HG03135 (cell line): ENCODE results near the gene PRICKLE2.

Source experiments
- ATAC-seq: cut with Tn5 transposase; IDR thresholded peaks from one replicate; pipeline ENCODE4 v1.9.1; 2021; ENCODE audit warnings: mild to moderate bottlenecking, moderate library complexity; ENCODE audit not compliant: unreplicated experiment

The PRICKLE2 gene

DNA sequence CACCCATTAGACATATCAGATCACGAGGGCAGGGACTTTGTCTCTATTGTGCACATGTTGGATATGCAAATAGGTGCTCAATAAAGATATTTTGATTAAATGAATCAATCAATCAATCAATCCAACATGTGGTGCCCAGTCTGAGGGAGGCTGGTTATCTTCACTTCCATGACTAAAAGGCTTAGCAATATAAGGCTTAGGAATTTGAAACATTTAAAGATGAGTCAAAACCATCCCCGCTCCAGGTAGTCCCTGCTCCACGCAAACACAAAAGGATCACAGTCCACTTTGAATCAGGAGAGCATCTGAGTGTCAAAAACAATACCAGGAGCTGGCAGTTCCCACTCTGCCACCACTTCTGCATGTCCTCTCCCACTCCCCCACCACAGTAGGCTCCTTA is 25.8 kb upstream of the PRICKLE2 start:
- ATAC-seq: no peak

DNA sequence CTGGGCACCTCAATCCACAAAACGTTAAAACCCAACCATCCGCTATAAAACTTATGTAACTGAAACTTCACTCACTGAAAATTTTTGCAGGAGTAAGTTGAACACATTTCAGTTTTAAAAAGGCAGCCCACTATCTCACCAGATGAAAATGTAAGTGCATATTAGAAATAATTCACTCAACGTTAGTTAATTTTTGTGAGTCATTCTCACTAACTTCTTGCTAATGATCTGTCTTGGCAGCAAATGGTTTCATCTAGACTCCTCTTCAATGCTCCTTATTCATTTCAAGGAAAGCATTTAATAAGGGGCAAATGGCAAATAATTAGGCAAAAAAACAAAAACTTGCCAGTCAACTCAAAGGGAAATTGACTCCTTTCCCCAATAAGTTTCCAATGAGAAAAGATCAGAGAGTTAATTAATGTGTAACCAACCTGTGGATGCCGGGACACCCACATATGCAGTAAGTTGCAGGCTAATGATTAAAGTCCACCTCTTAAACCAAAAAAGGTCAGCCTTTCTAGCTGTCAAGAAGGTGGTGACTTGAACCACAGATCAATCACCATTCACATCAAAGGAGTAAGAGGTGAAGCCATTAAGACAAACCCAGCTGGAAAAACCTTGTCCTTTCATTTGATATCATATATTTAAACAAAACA is 22.9 kb upstream of the PRICKLE2 start:
- no peak for ATAC-seq

DNA sequence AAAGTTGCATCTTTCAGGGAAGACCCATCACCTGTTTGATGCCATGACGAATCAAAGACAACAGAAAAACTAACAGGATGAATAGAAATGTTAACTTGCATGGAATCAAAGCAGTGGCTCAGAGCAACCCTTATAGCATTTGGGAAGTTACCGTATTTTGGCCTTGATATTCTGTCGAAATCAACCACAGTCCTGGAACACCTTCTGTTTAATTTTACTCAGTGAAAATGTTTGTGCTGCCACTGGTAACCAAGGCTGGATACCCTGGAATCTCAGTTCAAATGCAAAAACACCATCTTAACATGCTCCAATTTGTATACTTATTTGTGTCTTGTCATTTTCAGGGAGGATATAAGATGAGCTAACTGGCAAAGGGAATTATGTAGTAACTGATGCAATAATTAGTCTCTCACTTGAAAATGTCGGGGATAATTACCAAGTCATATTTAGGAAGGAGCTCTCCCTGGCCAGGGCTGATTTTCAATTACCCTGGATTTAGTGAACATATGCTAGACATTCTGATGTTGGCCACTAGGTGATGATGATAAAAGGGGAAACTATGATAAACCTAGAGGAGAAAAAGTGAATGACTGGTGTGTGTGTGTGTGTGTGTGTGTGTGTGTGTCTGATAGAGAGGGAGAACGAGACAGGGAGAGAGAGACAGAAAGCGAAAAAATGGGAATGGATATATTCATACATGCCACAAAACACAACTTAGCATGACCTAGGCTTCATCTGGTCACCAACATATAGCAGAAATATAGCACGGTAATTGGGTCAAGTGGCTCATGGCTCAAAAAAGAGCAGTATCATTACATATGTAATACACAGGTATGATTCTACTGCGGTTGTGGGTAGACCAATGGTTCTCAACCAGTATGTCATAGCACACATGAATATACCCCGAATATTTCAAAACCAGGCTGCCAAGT is 19.0 kb upstream of the PRICKLE2 start:
- no peak for ATAC-seq

DNA sequence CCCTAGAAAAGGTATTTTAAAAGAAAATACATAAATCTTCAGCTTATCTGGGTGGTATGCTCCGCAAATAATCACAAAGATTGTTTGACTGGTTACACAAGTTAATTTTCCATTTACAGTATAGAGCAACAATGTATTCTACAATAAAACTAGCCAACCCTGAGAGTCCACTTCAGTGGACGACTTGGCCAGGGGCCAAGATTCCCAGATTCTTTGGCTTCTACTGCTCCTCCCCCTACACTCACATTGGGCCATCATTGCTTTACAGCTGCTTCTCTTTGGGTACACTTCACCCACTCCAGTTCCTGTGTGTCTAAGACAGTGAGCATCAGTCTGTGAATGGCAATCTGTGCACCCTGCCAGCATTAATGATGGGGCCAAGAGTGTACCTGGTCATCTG is 17.2 kb upstream of the PRICKLE2 start:
- ATAC-seq: no peak

DNA sequence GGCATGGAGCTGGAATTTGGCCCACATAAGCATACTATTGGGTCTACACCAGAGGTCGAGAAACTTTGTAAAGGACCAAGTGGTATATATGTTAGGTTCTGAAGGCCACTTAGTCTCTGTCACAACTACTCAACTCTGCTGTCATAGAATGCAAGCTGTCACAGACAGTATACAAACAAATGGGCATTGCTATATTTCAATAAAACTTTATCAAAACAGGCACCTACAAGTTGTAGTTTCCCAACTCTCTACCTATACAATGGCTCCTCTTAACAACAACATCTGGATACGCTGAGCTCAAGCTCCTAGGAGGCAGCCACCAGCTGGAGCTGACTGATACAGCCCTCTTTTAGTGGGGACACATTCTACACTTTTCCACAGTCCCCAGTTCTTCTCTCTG is 15.7 kb upstream of the PRICKLE2 start:
- ATAC-seq: no peak

DNA sequence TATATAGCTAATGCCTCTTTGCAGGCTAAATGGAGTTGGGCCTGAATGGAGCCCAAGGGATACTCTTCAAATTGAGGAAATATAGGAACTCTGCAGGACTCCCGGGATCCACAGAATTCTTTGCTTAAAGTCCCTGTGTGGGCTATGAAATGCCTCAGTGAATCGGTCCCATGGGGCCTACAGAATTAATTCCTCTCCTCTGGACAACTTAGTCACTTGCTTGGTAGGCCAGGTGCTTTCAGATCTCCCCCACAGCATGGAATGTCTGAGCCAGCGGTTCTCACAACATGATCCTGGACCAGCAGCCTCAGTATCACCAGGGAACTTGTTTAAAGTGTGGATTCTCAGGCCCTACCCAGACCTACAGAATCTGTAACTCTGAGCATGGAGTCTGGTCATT is 15.1 kb upstream of the PRICKLE2 start:
- no peak for ATAC-seq

DNA sequence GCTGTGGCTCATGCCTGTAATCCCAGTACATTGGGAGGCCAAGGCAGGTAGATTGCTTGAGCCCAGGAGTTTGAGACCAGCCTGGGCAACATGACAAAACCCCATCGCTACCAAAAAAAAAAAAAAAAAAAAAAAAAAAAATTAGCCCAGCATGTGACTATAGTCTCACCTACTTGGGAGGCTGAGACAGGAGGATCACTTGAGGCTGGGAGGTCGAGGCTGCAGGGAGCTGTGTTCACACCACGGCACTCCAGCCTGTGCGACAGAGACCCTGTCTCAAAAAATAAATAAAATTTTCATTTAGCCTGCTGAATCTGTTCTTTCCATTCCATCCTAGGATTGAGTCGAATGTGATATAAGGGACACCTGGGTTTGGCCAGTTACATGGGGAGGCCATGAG is 14.6 kb upstream of the PRICKLE2 start:
- no peak for ATAC-seq

DNA sequence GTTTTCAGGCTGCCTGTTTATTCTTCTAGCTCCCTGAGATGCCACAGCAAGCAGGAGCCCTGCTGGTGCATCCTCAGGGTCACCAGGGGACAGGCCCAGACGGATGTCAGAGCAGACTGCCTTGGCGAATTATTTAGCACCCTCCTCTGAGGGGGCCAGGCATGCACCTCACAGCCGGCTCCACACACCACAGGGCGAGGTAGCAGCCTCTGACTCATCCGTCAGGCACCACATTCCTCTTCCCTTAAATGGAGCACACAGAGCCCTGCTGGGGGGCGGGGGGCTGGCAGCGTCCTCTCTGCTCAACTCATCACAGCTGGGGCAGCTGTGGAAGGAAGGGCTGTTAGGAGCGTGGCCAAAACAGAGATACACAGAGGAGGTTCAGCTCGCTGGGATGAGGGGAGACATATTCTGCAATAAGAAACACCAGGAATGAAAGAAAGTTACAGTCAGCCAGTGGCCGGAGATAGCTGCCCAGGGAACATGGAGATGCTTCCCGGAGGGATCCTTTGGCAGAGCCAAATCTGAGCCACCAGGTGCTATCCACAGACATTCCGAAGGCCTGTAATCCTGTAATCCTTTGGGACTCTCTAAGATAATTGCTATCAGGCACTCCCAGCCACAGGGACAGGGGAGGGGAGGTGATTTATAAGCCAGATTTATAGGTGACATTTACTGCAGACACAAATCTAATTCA is 13.9 kb upstream of the PRICKLE2 start:
- ATAC-seq: no peak

DNA sequence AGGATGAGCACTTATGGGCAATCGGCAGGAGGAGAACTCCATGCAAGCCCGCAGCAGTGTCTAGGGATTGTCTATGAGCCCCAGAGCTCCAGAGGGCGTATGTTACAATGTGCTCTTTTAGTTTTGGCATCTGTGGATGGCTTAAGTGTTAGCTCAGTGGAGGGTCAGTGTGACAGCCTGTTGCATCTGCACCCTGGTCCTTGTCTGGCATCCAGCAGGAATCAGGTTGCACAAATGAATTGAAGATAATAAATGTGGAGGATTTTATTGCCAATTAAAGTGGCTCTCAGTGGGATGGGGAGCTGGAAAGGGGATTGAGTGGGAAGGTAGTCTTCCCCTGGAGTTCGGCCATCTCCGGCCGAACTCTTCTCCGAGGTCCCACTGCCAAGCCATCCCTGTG is 11.8 kb upstream of the PRICKLE2 start:
- no peak for ATAC-seq

DNA sequence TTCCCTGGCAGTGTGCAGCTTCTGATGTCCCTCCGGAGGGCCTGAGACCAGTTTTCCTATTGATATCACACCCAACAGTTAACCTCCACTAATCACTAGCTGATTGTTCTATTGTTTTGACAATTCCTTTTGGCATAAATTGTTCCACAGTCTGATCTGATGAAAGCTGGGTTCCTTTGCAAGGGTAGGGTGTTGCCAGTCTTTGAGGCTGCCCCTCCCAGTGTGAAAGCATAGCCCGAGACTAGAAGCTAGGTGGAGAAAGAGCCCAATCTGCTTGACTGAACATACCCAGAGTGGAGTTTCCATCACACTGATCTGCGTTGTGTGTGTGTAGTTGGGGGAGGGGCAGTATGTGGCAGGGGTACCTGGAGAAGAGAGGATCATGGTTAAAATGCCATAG is 10.3 kb upstream of the PRICKLE2 start:
- no peak for ATAC-seq

DNA sequence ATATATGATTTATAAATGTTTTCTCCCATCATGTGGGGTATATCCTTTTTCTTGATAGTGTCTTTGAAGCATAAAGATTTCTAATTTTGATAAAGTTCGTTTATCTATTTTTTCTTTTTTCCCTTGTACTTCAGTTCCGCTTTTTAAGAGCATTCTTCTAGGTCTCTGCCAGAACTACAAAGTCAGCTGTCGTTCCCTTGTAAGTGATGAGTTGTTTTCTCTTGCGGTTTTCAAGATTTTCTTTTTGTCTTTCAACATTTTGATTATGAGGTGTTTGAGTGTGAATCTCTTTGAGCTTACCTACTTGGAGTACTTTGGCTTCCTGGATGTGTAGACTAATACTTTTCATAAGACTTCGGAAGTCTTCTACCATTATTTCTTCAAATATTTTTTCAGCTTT is 9.3 kb upstream of the PRICKLE2 start:
- no peak for ATAC-seq

DNA sequence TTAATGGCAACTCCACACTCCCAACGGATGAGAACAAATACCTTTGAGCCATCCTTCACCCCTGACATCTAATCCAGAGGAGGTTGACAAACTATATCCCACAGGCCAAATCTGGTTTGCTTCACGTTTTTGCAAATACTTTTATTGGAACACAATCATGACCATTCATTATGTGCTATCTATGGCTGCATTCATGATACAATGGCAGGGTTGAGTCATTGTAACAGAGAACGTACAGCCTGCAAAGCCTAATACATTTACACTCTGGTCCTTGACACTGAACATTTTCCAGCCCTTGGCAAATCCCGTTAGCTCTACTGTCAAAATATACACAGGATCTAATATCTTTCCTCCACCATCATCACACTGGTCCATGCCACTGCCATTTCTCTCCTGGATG is 7.6 kb upstream of the PRICKLE2 start:
- ATAC-seq: no peak

DNA sequence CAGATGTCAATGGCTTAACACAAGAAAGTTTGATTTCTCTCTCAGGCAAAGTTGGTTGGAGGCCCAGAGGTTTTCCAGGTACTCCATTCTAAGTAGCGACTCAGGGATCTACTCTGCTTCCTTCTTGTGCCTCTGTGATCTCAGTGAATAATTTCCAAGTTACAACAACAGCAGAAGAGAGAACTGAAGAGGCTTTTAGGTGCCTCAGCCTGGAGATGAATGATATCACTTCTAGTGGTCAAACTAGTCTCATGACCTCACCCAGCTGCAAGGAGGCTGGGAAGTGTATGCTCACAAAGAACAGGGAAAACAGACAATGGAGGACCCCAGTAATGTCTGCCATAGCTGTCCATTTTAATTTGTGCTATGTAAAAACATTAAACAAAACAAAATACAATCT is 4.6 kb upstream of the PRICKLE2 start:
- ATAC-seq: no peak

DNA sequence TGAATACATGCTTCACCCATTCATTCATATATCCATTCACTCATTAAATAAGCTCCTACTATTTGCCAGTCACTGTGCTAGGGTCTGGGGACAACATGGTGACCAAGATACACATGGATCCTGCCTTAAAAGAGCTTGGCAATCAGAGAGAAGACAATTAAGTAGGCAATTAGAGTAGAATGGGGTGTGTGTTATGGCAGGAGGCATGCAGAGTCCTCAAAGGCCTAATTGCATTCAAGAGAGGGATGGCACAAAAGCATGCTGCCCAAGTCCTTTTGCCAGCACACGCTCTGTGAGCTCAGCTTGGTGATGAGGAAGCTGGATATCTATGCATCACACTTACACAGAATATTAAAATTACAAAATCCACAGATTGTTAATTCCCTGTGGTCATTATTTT is 2.8 kb upstream of the PRICKLE2 start:
- ATAC-seq: no peak

DNA sequence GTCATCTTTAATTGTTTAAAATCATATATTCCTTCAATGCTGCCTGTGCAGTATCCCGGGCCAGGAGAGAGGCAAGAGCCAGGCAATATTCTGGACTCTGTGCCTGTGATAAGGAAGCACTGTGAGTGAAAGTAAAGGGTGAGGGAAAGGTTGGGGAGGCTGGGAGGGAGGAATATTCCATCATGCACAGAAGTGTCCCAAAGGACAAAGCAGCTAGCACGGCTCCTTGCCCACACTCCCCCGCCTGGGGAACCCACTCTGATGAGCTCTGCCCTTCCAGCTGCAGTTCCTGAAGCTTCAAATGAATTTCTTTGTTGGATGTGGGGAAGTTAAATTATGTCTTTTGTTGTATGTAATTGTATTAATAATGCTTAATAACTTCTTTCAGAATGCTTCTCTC is 1.5 kb upstream of the PRICKLE2 start:
- no peak for ATAC-seq

DNA sequence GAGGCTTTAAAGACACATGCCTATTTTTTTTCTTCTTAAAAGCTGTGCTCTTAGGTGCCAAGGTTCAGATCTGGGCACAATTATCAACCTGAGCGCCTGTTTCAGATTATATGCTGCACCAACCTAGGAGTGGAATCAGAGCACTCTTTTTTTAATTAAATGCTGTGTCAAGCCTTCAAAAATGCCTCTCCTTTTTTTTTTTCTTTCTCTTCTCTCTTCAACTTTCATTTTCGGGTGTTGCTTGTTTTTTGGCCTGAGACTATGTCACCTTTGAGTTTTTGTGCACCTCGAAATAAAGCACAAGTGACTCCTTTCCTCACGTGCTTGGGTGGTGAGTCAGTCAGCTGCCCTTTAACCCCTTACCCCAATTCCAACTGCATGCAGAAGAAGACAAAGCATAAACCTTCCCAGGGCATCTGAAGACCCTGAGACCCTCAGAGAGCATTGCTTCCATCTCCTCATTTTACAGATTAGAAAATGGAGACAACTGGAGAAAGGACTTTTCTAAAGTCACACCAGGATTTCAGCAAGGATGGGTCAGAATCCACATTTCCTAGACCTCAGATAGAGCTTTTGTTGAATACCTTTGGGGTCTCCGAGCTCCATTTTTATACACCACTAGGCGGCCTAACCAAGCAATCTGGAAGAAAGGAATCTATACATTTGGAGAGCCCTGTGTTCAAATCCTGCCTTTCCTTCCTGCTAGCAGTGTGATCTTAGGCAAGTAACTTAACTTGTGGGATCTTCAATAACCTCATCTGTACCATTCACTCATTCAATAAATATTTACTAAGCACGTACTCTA is 631 bp upstream of the PRICKLE2 start:
- ATAC-seq: no peak

DNA sequence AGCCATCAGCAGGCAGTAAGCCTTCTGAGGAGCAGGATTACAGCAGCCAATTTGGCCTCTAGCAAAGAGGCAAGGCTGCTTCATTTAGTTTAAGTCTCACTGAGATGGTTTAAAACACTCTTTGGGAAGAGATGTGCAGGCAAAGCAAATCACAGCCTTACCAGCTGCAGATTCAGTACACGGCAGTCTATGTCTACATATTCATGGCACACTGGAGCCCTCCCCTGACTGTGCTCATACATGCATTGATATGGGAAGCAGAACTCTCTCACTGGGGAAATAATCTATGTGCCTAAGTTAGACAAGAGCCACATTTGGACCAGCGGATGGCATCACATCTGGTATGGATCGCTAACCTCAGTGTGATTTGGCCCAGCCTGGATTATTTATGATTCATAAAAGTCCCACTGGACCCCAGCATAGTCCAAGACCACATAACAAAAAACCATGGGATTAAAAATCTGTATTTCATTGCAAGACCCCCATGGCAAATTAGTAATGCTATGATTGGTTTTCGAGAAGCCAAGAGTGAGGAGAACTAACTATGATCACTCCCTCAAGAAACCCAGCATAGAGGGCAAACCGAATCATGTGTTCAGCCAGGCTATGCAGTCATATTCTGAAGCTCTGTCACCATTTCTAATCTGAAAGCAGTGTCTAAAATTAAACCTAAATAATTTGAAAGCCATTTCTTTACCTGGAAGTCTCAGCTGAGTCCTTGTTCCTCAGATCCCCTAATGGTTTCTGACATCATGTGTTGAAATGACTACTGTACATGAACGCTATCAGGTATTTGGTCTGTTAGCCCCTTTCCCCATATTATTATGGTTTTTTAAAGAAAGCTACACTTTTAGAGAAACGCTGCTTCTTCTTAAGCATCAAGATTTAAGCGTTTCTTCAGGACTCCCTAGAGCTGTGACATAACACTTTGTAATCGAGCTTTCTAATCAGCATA is 1.2 kb downstream of the PRICKLE2 start:
- ATAC-seq: no peak

DNA sequence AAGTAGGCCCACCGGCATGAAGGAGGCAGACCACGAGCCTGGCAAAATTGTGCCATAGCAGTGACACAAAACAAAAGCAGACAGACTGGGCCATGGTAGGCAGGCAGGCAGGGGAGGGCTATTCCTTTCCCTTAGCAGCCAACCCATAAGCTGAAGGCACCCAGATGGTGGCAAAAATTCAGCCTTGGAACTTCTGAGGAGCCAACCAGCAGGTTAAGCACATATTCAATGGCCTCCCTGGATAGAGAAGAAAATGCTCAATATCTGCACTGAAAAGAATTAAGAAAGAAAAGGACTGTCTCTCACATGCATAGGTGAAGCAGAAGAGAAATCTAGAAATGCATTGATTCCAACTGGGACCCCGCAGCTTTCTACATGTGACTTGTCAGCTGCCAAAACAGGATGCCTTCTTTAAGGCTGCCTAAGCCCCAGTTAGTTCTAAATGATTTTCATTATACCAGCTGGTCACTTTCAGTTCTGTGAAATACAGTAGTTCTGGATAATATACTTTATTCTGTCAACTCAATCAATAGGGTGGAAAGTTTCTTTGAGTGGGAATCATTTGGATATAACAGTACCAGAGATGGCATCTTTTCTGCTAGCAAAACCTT is 2.7 kb downstream of the PRICKLE2 start:
- no peak for ATAC-seq

DNA sequence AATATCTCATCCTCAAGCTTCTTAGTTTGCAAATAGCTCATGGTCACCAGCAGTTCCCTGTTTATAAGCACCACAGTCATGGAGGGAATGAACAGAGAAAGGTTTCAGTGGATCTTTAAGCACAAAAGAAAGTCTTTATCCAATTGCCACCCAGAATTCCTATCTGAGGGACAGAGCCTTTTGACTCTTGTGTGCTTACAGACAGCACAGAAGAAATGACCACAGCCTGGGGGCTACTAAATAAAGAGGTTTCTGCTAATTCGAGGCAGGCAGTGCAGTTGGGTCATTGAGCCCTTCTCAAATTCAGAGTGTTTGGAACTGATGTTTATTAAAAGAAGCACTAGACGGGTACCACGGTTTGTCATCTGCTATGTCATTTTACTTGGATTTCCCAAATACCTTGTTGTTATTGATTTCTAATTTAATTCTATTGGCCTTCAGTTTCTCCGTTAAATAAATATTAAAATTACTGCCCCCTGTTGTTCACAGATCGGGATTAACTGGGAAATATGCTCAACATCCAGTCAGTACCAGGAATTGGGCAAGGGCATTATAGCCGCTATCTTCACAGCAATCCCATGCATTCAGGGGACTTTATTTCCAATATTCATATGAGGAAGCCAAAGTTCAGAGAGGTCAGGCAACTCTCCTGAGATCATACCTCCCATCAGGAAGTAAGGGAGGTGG is 3.6 kb downstream of the PRICKLE2 start:
- ATAC-seq: no peak
